ENCODE results near the gene KCNA2. TPM values are rescaled to one million over a fixed set of nuclear protein-coding genes. Genes with fewer than 3 reads are reported as not detected.

Gene KCNA2
- total RNA-seq, 1 experiment from 2014 or later, result 0.11 TPM

- H3K36me3 Mint-ChIP-seq (ENCODE audit: insufficient read depth, unreplicated experiment), result no peaks in the 10 kb centered on the region
- H3K4me3 Mint-ChIP-seq (ENCODE audit: unreplicated experiment), result no peak overlapping the region
- H3K9me3 Mint-ChIP-seq (ENCODE audit: unreplicated experiment), result no peaks in the 10 kb centered on the region
- no TSS peak for BruUV-seq (replicated peaks)
- H3K27me3 Mint-ChIP-seq (ENCODE audit: insufficient read depth, unreplicated experiment), result peaks cover 6% of the 10 kb centered on the region
- CTCF ChIA-PET, result interaction anchor here (1.3 kb wide), 1 partner anchor 15 kb away, joined by 4 read pairs; no protein-coding TSS in a partner anchor
- no peak for TF ChIP-seq CTCF (IDR thresholded peaks at IDR 0.05; ENCODE audit: insufficient read depth in 1 of 2, low read depth in 1 of 2, low read length in 1 of 2, severe bottlenecking in 1 of 2, unreplicated experiment in 1 of 2)
- no peaks in the 10 kb centered on the region; the same call in 1 of the 2 replicates for H3K27me3 ChIP-seq (replicated peaks; ENCODE audit: control insufficient read depth, insufficient read depth, low read length)
- H3K9me3 ChIP-seq, result no peaks in the 10 kb centered on the region
- H3K27ac Mint-ChIP-seq (ENCODE audit: unreplicated experiment), result no peak overlapping the region
- intact Hi-C loops (cut with micrococcal nuclease; ENCODE audit: unreplicated experiment), result no loop called here
- no peaks in the 10 kb centered on the region for H3K36me3 ChIP-seq (ENCODE audit: control insufficient read depth, insufficient read depth, low read length)
- no peaks in the 10 kb centered on the region for H3K4me1 Mint-ChIP-seq (ENCODE audit: low read depth, unreplicated experiment)
- H3K4me1 ChIP-seq, result no peaks in the 10 kb centered on the region
- POLR2A ChIA-PET, result no interaction called here
- DNase-seq, result no peak
- H3K4me3 ChIP-seq (ENCODE audit: low read depth, low read length), result no peak overlapping the region
Measured at GRCh38 chr1:110604586-110605148, 1.5 kb downstream of the KCNA2 start.

GRCh38 chr1:110603058-110603457 is 3.1 kb downstream of the KCNA2 start:
- no peaks in the 10 kb centered on the region for H3K4me1 Mint-ChIP-seq (ENCODE audit: low read depth, unreplicated experiment)
- ChIA-PET CTCF (no interaction called here), POLR2A (no interaction called here)
- H3K36me3 Mint-ChIP-seq (ENCODE audit: insufficient read depth, unreplicated experiment), result no peaks in the 10 kb centered on the region
- H3K27me3 Mint-ChIP-seq (ENCODE audit: insufficient read depth, unreplicated experiment), result peaks cover 10% of the 10 kb centered on the region
- H3K9me3 Mint-ChIP-seq (ENCODE audit: unreplicated experiment), result no peaks in the 10 kb centered on the region
- Histone ChIP-seq H3K4me1 (no peaks in the 10 kb centered on the region), H3K4me3 (ENCODE audit: low read depth, low read length) (no peak overlapping the region), H3K36me3 (ENCODE audit: control insufficient read depth, insufficient read depth, low read length) (no peaks in the 10 kb centered on the region), H3K27me3 (replicated peaks; ENCODE audit: control insufficient read depth, insufficient read depth, low read length) (no peaks in the 10 kb centered on the region; the same call in 1 of the 2 replicates), H3K9me3 (no peaks in the 10 kb centered on the region)
- intact Hi-C loops (cut with micrococcal nuclease; ENCODE audit: unreplicated experiment), result no loop called here
- no peak overlapping the region for H3K27ac Mint-ChIP-seq (ENCODE audit: unreplicated experiment)
- no TSS peak for BruUV-seq (replicated peaks)
- no peak overlapping the region for H3K4me3 Mint-ChIP-seq (ENCODE audit: unreplicated experiment)
- DNase-seq, result no peak
- no peak for TF ChIP-seq CTCF (IDR thresholded peaks at IDR 0.05; ENCODE audit: insufficient read depth in 1 of 2, low read depth in 1 of 2, low read length in 1 of 2, severe bottlenecking in 1 of 2, unreplicated experiment in 1 of 2)

- POLR2A ChIA-PET, result no interaction called here
- TF ChIP-seq CTCF (IDR thresholded peaks at IDR 0.05; ENCODE audit: insufficient read depth in 1 of 2, low read depth in 1 of 2, low read length in 1 of 2, severe bottlenecking in 1 of 2, unreplicated experiment in 1 of 2), result no peak
- H3K27me3 Mint-ChIP-seq (ENCODE audit: insufficient read depth, unreplicated experiment), result peaks cover 12% of the 10 kb centered on the region
- no peaks in the 10 kb centered on the region; the same call in none of the 2 replicates for H3K27me3 ChIP-seq (replicated peaks; ENCODE audit: control insufficient read depth, insufficient read depth, low read length)
- no peaks in the 10 kb centered on the region for H3K4me1 ChIP-seq
- BruUV-seq (replicated peaks), result no TSS peak
- intact Hi-C loops (cut with micrococcal nuclease; ENCODE audit: unreplicated experiment), result no loop called here
- no peaks in the 10 kb centered on the region for H3K36me3 Mint-ChIP-seq (ENCODE audit: insufficient read depth, unreplicated experiment)
- no peak overlapping the region for H3K4me3 ChIP-seq (ENCODE audit: low read depth, low read length)
- CTCF ChIA-PET, result no interaction called here
- no peaks in the 10 kb centered on the region for H3K4me1 Mint-ChIP-seq (ENCODE audit: low read depth, unreplicated experiment)
- no peak overlapping the region for H3K4me3 Mint-ChIP-seq (ENCODE audit: unreplicated experiment)
- no peaks in the 10 kb centered on the region for H3K9me3 ChIP-seq
- H3K36me3 ChIP-seq (ENCODE audit: control insufficient read depth, insufficient read depth, low read length), result no peaks in the 10 kb centered on the region
- no peak for DNase-seq
- no peaks in the 10 kb centered on the region for H3K9me3 Mint-ChIP-seq (ENCODE audit: unreplicated experiment)
- H3K27ac Mint-ChIP-seq (ENCODE audit: unreplicated experiment), result no peak overlapping the region
Measured at GRCh38 chr1:110602466-110602865, 3.7 kb downstream of the KCNA2 start.
